Superior temporal gyrus (tissue), 1 donor: Measurements from ENCODE around the gene TRIM25.

Experiments used
- DNase-seq: peaks from one replicate; pipeline ENCODE4 v3.0.0-alpha.2; 2016; ENCODE audit errors: extremely low spot score

Gene TRIM25

GRCh38 chr17:56894859-56895455 lies 18.9 kb downstream of the TRIM25 start:
- DNase-seq, result no peak

- no peak for DNase-seq
These were observed 20.3 kb downstream of the TRIM25 start for GRCh38 chr17:56893503-56893902.

- no peak for DNase-seq
These were observed 21.5 kb downstream of the TRIM25 start for GRCh38 chr17:56892333-56892732.

- DNase-seq, result no peak
These were observed 22.1 kb downstream of the TRIM25 start for GRCh38 chr17:56891751-56892150.

- DNase-seq, result no peak
These were observed 22.8 kb downstream of the TRIM25 start for GRCh38 chr17:56890906-56891674.

GRCh38 chr17:56890390-56890789 lies 23.5 kb downstream of the TRIM25 start:
- no peak for DNase-seq

GRCh38 chr17:56887552-56888467 lies 26.0 kb downstream of the TRIM25 start:
- no peak for DNase-seq

GRCh38 chr17:56887105-56887504 lies 26.7 kb downstream of the TRIM25 start:
- DNase-seq, result no peak

GRCh38 chr17:56886288-56886731 lies 27.5 kb downstream of the TRIM25 start:
- DNase-seq, result no peak

GRCh38 chr17:56885312-56885657 lies 28.6 kb downstream of the TRIM25 start:
- DNase-seq, result no peak

GRCh38 chr17:56884483-56885311 lies 29.2 kb downstream of the TRIM25 start:
- DNase-seq, result no peak

GRCh38 chr17:56883616-56884015 lies 30.2 kb downstream of the TRIM25 start:
- DNase-seq, result no peak

GRCh38 chr17:56881685-56882295 lies 32.1 kb downstream of the TRIM25 start:
- DNase-seq, result no peak

GRCh38 chr17:56880571-56880970 lies 33.3 kb downstream of the TRIM25 start:
- DNase-seq, result no peak

GRCh38 chr17:56880133-56880532 lies 33.7 kb downstream of the TRIM25 start:
- no peak for DNase-seq

- DNase-seq, result no peak
These were observed 34.6 kb downstream of the TRIM25 start for GRCh38 chr17:56879280-56879679.

- DNase-seq, result no peak
These were observed 37.1 kb downstream of the TRIM25 start for GRCh38 chr17:56876766-56877179.

- DNase-seq, result no peak
These were observed 43.7 kb downstream of the TRIM25 start for GRCh38 chr17:56870081-56870651.

- no peak for DNase-seq
These were observed 45.1 kb downstream of the TRIM25 start for GRCh38 chr17:56868716-56869115.

GRCh38 chr17:56867948-56868376 lies 45.9 kb downstream of the TRIM25 start:
- no peak for DNase-seq

- DNase-seq, result no peak
These were observed 47.4 kb downstream of the TRIM25 start for GRCh38 chr17:56866496-56866895.
